H1 (cell line): ENCODE results near the gene SETD9. TPM values are rescaled to one million over a fixed set of nuclear protein-coding genes. Genes with fewer than 3 reads are reported as not detected.

Source experiments
- CTCF ChIA-PET: fragments of 300-600 bp; sonication (Branson Sonifier 250); formaldehyde crosslinking; loops from one replicate; lab custom pipeline; 2021; ENCODE audit not compliant: partially characterized antibody; lab: Charles Lee
- POLR2A ChIA-PET: fragments of 300-600 bp; sonication (Branson Sonifier 250); formaldehyde crosslinking; loops from one replicate; lab custom pipeline; 2021; ENCODE audit warnings: inconsistent platforms; ENCODE audit not compliant: partially characterized antibody; lab: Charles Lee
- DNase-seq, 2 experiments: peaks; one replicate each; pipeline versions ENCODE4 v3.0.0 to v3.0.0-alpha.2; 2010 to 2022; ENCODE audit warnings: low spot score in 2 of 2, low read depth in 1 of 2, mixed read lengths in 1 of 2
- FAIRE-seq: peaks from 2 replicates; lab custom pipeline; 2011; peaks lifted over from hg19 to GRCh38; lab: Jason Lieb, UNC
- H2AFZ ChIP-seq: 2 replicates; pipeline ENCODE4 v1.8.1; 2012; ENCODE audit warnings: low read length, inconsistent platforms
- H2AK5ac ChIP-seq: 2 replicates; pipeline ENCODE4 v1.6.1; 2013; ENCODE audit warnings: low read depth, low read length
- H2BK120ac ChIP-seq: replicated peaks from 2 replicates; pipeline ENCODE3; 2013; ENCODE audit warnings: low read depth, low read length, inconsistent platforms
- H2BK12ac ChIP-seq: 2 replicates; pipeline ENCODE4 v1.6.1; 2013; ENCODE audit warnings: low read depth, low read length
- H2BK15ac ChIP-seq: 2 replicates; pipeline ENCODE4 v1.6.1; 2013; ENCODE audit warnings: low read length
- H2BK20ac ChIP-seq: 2 replicates; pipeline ENCODE4 v1.6.1; 2013; ENCODE audit warnings: low read length
- H2BK5ac ChIP-seq: 2 replicates; pipeline ENCODE4 v1.6.1; 2013; ENCODE audit warnings: low read depth, low read length
- H3K14ac ChIP-seq: 2 replicates; pipeline ENCODE4 v1.6.1; 2013; ENCODE audit warnings: inconsistent platforms; ENCODE audit not compliant: insufficient read length
- H3K18ac ChIP-seq: 2 replicates; pipeline ENCODE4 v1.6.1; 2013; ENCODE audit warnings: low read length; ENCODE audit errors: extremely low read depth
- H3K23ac ChIP-seq: 2 replicates; pipeline ENCODE4 v1.6.1; 2013; ENCODE audit warnings: inconsistent platforms; ENCODE audit not compliant: insufficient read length
- H3K23me2 ChIP-seq: 2 replicates; pipeline ENCODE4 v1.6.1; 2013; ENCODE audit warnings: low read depth, low read length
- H3K27ac ChIP-seq: 2 replicates; pipeline ENCODE4 v1.6.1; 2011; ENCODE audit warnings: low read depth, low read length, inconsistent platforms
- H3K27me3 ChIP-seq, 4 experiments: replicated peaks in 1 of 4; 1 replicate in 1 of 4; 2 replicates in 3 of 4; pipeline versions ENCODE4 v1.6.1 to v1.8.1; 2011 to 2013; ENCODE audit warnings: low read length in 3 of 4, mild to moderate bottlenecking in 3 of 4, inconsistent platforms in 2 of 4, mixed read lengths in 2 of 4, moderate library complexity in 1 of 4; ENCODE audit not compliant: control insufficient read depth in 3 of 4, insufficient read depth in 3 of 4; ENCODE audit errors: extremely low read depth in 1 of 4
- H3K36me3 ChIP-seq, 4 experiments: 2 replicates each; pipeline versions ENCODE4 v1.6.1 to v1.8.1; 2011 to 2013; ENCODE audit warnings: mild to moderate bottlenecking in 4 of 4, low read length in 3 of 4, moderate library complexity in 2 of 4, control low read depth in 1 of 4, inconsistent platforms in 1 of 4; ENCODE audit not compliant: insufficient read depth in 4 of 4, control insufficient read depth in 2 of 4
- H3K4ac ChIP-seq: replicated peaks from 2 replicates; pipeline ENCODE3; 2013; ENCODE audit warnings: low read length, low read depth, mixed read lengths, inconsistent platforms; ENCODE audit not compliant: insufficient read length
- H3K4me1 ChIP-seq, 4 experiments: replicated peaks in 1 of 4; 1 replicate in 1 of 4; 2 replicates in 3 of 4; pipeline versions ENCODE4 v1.6.1 to v1.8.1; 2011 to 2013; ENCODE audit warnings: low read length in 3 of 4, inconsistent platforms in 2 of 4, mixed read lengths in 1 of 4; ENCODE audit not compliant: insufficient read depth in 4 of 4, control insufficient read depth in 3 of 4
- H3K4me2 ChIP-seq, 2 experiments: 2 replicates each; pipeline versions ENCODE4 v1.6.1 to v1.8.1; 2011 to 2013; ENCODE audit warnings: low read depth in 2 of 2, low read length in 2 of 2, control low read depth in 1 of 2, inconsistent platforms in 1 of 2, mild to moderate bottlenecking in 1 of 2; ENCODE audit not compliant: insufficient read depth in 1 of 2
- H3K4me3 ChIP-seq, 4 experiments: fragments of 200-600, 300-600 bp in 1 of 4; sonication (generic), shearing (Covaris generic), sonication (Bioruptor Twin) in 1 of 4; 2 replicates each; pipeline versions ENCODE4 v1.5.1 to v1.8.1; 2011 to 2016; ENCODE audit warnings: low read length in 4 of 4, low read depth in 3 of 4, control low read depth in 2 of 4, inconsistent platforms in 2 of 4, mild to moderate bottlenecking in 2 of 4, mixed read lengths in 1 of 4, moderate library complexity in 1 of 4; ENCODE audit not compliant: insufficient read depth in 2 of 4; ENCODE audit errors: extremely low read depth in 1 of 4
- H3K56ac ChIP-seq: replicated peaks from 2 replicates; pipeline ENCODE3; 2013; ENCODE audit warnings: low read depth, mild to moderate bottlenecking, mixed read lengths, low read length, inconsistent platforms; ENCODE audit not compliant: insufficient read length
- H3K79me1 ChIP-seq: 2 replicates; pipeline ENCODE4 v1.6.1; 2013; ENCODE audit warnings: low read depth, low read length, control low read depth
- H3K79me2 ChIP-seq, 2 experiments: 2 replicates each; pipeline versions ENCODE4 v1.6.1 to v1.8.1; 2012 to 2013; ENCODE audit warnings: low read length in 2 of 2, mild to moderate bottlenecking in 2 of 2, inconsistent platforms in 1 of 2; ENCODE audit not compliant: insufficient read depth in 2 of 2, control insufficient read depth in 1 of 2
- H3K9ac ChIP-seq, 4 experiments: replicated peaks in 1 of 4; 1 replicate in 1 of 4; 2 replicates in 3 of 4; pipeline versions ENCODE4 v1.6.1 to v1.8.1; 2011 to 2013; ENCODE audit warnings: low read depth in 3 of 4, low read length in 3 of 4, control low read depth in 2 of 4, mild to moderate bottlenecking in 2 of 4, moderate library complexity in 2 of 4, inconsistent platforms in 1 of 4; ENCODE audit errors: extremely low read depth in 1 of 4
- H3K9me3 ChIP-seq, 2 experiments: 2 replicates each; pipeline versions ENCODE4 v1.6.1 to v1.8.1; 2012 to 2013; ENCODE audit warnings: mild to moderate bottlenecking in 2 of 2, moderate library complexity in 2 of 2, control low read depth in 1 of 2, inconsistent platforms in 1 of 2, low read depth in 1 of 2, low read length in 1 of 2, mixed read lengths in 1 of 2; ENCODE audit not compliant: insufficient read depth in 2 of 2
- H4K20me1 ChIP-seq, 2 experiments: replicated peaks in 1 of 2; 2 replicates each; pipeline versions ENCODE3 to v1.8.1; 2011 to 2013; ENCODE audit warnings: inconsistent platforms in 2 of 2, low read length in 2 of 2, mild to moderate bottlenecking in 1 of 2; ENCODE audit not compliant: insufficient read depth in 2 of 2, control insufficient read depth in 1 of 2
- H4K5ac ChIP-seq: 2 replicates; pipeline ENCODE4 v1.6.1; 2013; ENCODE audit warnings: low read length, low read depth, mixed read lengths, inconsistent platforms; ENCODE audit not compliant: insufficient read length
- H4K8ac ChIP-seq: 2 replicates; pipeline ENCODE4 v1.8.0; 2013; ENCODE audit warnings: mild to moderate bottlenecking, moderate library complexity, low read length, inconsistent platforms; ENCODE audit not compliant: insufficient read depth; ENCODE audit errors: extremely low read depth
- H4K91ac ChIP-seq: replicated peaks from 2 replicates; pipeline ENCODE3; 2013; ENCODE audit warnings: low read length, mixed read lengths, inconsistent platforms; ENCODE audit not compliant: insufficient read length
- ASH2L ChIP-seq: fragments of 200-600, 300-600 bp; sonication (generic); IDR thresholded peaks from one replicate; pipeline ENCODE4 v1.7.1; 2017; ENCODE audit warnings: low read length
- CHD2 ChIP-seq: IDR thresholded peaks from 2 replicates; pipeline ENCODE4 v1.6.1; 2012; ENCODE audit warnings: low read length, improper control_type of control experiment
- CTBP2 ChIP-seq: IDR thresholded peaks from 2 replicates; pipeline ENCODE4 v1.7.0; 2011; ENCODE audit warnings: borderline replicate concordance, mild to moderate bottlenecking, moderate library complexity, mixed read lengths, low read length; ENCODE audit not compliant: insufficient read depth, insufficient read length
- EP300 ChIP-seq, 2 experiments: IDR thresholded peaks; 1 replicate in 1 of 2; 2 replicates in 1 of 2; pipeline ENCODE4 v1.6.1; 2011 to 2012; ENCODE audit warnings: low read depth in 2 of 2, low read length in 2 of 2, mild to moderate bottlenecking in 2 of 2, borderline replicate concordance in 1 of 2, inconsistent platforms in 1 of 2, moderate library complexity in 1 of 2
- KDM4A ChIP-seq: IDR thresholded peaks from one replicate; pipeline ENCODE4 v1.7.1; 2012; ENCODE audit warnings: low read depth, mild to moderate bottlenecking, moderate library complexity, low read length, inconsistent platforms; ENCODE audit not compliant: severe bottlenecking
- PHF8 ChIP-seq: fragments of 200-600 bp; sonication (generic); conservative IDR thresholded peaks from 2 replicates; pipeline ENCODE4 v1.7.1; 2012; ENCODE audit warnings: low read depth, mild to moderate bottlenecking, inconsistent platforms, low read length, moderate library complexity
- WGBS, 2 experiments: shearing (Covaris generic) in 1 of 2; methylation state at CpG; one replicate each; pipeline versions ENCODE4 v1.1.6 to v1.1.7; 2013 to 2015; ENCODE audit warnings: low lambda C conversion rate in 2 of 2, mixed read lengths in 2 of 2, inconsistent platforms in 1 of 2, low coverage in 1 of 2, missing lambda C conversion rate in 1 of 2; ENCODE audit not compliant: insufficient replicate concordance in 2 of 2, insufficient coverage in 1 of 2, insufficient read length in 1 of 2; ENCODE audit errors: extremely low coverage in 1 of 2, missing lambda C conversion rate in 1 of 2; 5-methylcytosine and 5-hydroxymethylcytosine counted together
- polyA plus RNA-seq, 7 experiments: library from polyadenylated mRNA; depleted of rRNA in 3 of 7; stranded (reverse) in 5 of 7; unstranded in 2 of 7; fragments of >200 nt in 5 of 7; fragments of 200-250 nt in 2 of 7; gene quantifications; 1 replicate in 5 of 7; 2 replicates in 1 of 7; 4 replicates in 1 of 7; pipeline versions ENCODE4 v1.2.1 to v1.2.3, GENCODE V29; 2011 to 2013; ENCODE audit warnings: missing spikeins in 2 of 7, mixed read lengths in 2 of 7
- total RNA-seq: library from RNA; stranded (reverse); fragmentation: NEBNext Ultra II Directional; extraction: Animal tissue kit (Norgen Biotek cat#: 25700); gene quantifications from 2 replicates; pipeline ENCODE4 v1.2.1, GENCODE V29; 2021
- TF ChIP-seq, protein P1 (sequence below), 3 experiments: IDR thresholded peaks; 1 replicate in 2 of 3; 2 replicates in 1 of 3; pipeline versions ENCODE4 v1.5.1 to v1.6.1; 2011; ENCODE audit warnings: low read length in 3 of 3, mild to moderate bottlenecking in 3 of 3, inconsistent platforms in 2 of 3, low read depth in 1 of 3, moderate library complexity in 1 of 3; ENCODE audit not compliant: insufficient read depth in 1 of 3; ENCODE audit errors: control extremely low read depth in 1 of 3

SETD9 gene
- total and polyA plus RNA-seq, 2 of the 8 experiments (the other 6 are each of a cell fraction or from before 2014, with no cell fraction given), result 4.5 to 11.9 TPM

DNA sequence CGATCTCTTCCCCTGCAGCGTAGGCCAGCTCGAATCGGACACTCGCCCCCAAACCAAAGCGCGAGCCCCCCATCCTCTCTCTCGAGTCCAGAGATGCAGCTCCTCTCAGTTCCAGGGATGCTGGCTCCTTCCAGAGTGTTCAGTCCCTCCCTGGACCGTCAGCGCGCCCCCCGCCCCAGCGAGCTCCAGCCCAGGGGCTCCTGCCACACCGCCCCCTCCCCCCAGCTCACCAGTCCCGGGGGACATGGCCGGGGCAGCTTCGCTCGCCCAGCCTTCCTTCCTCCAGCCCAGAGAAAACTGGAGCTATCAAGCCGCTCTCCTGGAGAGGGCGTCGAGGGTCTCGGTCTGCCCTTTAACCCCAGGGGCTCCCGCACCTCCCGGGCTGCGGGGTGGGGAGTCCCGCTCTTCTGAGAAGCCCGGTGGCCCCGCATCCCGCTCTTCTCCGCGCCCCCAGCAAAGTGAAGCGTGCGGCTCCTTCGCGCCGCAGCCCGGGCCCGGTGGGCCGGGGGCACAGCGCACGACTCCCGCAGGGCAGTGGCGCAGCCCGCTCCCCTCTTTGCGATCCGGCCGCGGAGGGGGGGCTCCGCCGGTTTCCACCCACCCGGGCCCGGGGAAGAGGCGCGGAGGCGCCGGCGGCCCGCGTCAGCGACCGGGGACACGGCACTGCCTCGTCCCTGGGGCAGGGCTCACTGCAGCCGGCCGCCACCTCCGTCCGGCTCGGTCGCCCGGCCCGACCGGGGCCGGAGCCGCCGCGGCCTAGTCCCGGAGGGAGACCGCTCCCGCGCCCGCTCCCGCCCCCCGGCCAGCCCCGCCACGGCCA lies 41.9 kb downstream of the SETD9 start:
- Histone ChIP-seq H4K5ac (peak overlapping the region; percentile 43), H4K20me1 (peaks cover 4 to 5% of the 10 kb centered on the region in 2 experiments), H3K4me1 (peaks cover 0 to 5% (median 2%) of the 10 kb centered on the region in 4 experiments; a peak in 3 of 7 replicates), H2BK120ac (no peak overlapping the region), H3K4me2 (peak overlapping the region; percentile 81 to 93), H3K18ac (no peak overlapping the region; the same call in 1 of the 2 replicates), H3K79me1 (0 out of 2 replicates have a peak, but pooled peaks cover 4% of the 10 kb centered on the region), H3K4ac (no peak overlapping the region), H3K23ac (no peak overlapping the region), H2BK5ac (no peak overlapping the region), H2BK12ac (peak overlapping the region; percentile 14; the same call in 1 of the 2 replicates), H3K27ac (peak overlapping the region; percentile 86), H3K9me3 (no peaks in the 10 kb centered on the region), H3K79me2 (peaks cover 4 to 40% of the 10 kb centered on the region in 2 experiments; a peak in 3 of 4 replicates), H2BK15ac (no peak overlapping the region), H3K23me2 (peaks cover 13% of the 10 kb centered on the region), H2AFZ (no peak overlapping the region), H3K14ac (no peak overlapping the region), H2AK5ac (0 out of 2 replicates have a peak overlapping the region, but pooled peaks have one; percentile 39), H3K4me3 (peak overlapping the region; percentile 59 to 89 (median 82)), H4K8ac (peak overlapping the region; percentile 95; the same call in 1 of the 2 replicates), H3K27me3 (peaks cover 0 to 7% (median 2%) of the 10 kb centered on the region in 4 experiments; a peak in 3 of 7 replicates), H3K36me3 (peaks cover 0 to 29% (median 0%) of the 10 kb centered on the region in 4 experiments; a peak in 4 of 8 replicates), H2BK20ac (no peak overlapping the region), H3K56ac (no peak overlapping the region), H4K91ac (no peak overlapping the region), H3K9ac (peak overlapping the region; percentile 77 to 100 (median 84))
- POLR2A ChIA-PET, result interaction anchor here (0.8 to 3.7 kb wide), 13 partner anchors 10 to 316 kb away, joined by 3 to 30 read pairs (median 3); partner anchors contain the start of gene SETD9
- CTCF ChIA-PET, result interaction anchor here (1.1 to 2.6 kb wide), 7 partner anchors 28 to 681 kb away, joined by 3 to 17 read pairs (median 3); partner anchors contain the start of gene SETD9
- no peak for FAIRE-seq
- 1% methylated on average over 30 of the region's 85 CpGs; no CpG with 5 or more reads in 1 of the 2 experiments for WGBS, 2 experiments
- DNase-seq, result peak in 1 of 2 experiments; percentile 74
- TF ChIP-seq ASH2L (peak; percentile 14), EP300 (IDR thresholded peaks at IDR 0.05; ENCODE audit: borderline replicate concordance in 1 of 2, low read depth in 2 of 2, low read length in 2 of 2) (no peak), CTBP2 (no peak), CHD2 (no peak), PHF8 (peak; percentile 48; the same call in 1 of the 2 replicates), KDM4A (peak; percentile 62)
- TF ChIP-seq, protein P1, sequence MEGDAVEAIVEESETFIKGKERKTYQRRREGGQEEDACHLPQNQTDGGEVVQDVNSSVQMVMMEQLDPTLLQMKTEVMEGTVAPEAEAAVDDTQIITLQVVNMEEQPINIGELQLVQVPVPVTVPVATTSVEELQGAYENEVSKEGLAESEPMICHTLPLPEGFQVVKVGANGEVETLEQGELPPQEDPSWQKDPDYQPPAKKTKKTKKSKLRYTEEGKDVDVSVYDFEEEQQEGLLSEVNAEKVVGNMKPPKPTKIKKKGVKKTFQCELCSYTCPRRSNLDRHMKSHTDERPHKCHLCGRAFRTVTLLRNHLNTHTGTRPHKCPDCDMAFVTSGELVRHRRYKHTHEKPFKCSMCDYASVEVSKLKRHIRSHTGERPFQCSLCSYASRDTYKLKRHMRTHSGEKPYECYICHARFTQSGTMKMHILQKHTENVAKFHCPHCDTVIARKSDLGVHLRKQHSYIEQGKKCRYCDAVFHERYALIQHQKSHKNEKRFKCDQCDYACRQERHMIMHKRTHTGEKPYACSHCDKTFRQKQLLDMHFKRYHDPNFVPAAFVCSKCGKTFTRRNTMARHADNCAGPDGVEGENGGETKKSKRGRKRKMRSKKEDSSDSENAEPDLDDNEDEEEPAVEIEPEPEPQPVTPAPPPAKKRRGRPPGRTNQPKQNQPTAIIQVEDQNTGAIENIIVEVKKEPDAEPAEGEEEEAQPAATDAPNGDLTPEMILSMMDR (IDR thresholded peaks at IDR 0.05; ENCODE audit: control extremely low read depth in 1 of 3, insufficient read depth in 1 of 3, low read depth in 1 of 3, low read length in 3 of 3), result peak; percentile 4 to 23 (median 10); a peak in 3 of 4 replicates
